ENCODE data around the gene ASB2.

ASB2 gene

GRCh38 chr14:93976477-93977057 is at the start of gene ASB2:
TSS of gene ASB2 (minus strand) at chr14:93976570. CDS start at chr14:93964539, 12,031 bp downstream.
- no peak for DNase-seq (ENCODE audit: low read depth)

GRCh38 chr14:94025720-94026119 is 49.4 kb upstream of the ASB2 start:
- DNase-seq (ENCODE audit: low read depth), result peak; percentile 16

- no peak for DNase-seq (ENCODE audit: low read depth)
Measured at GRCh38 chr14:94024549-94024948, 48.2 kb upstream of the ASB2 start.

- no peak for DNase-seq (ENCODE audit: low read depth)
Measured at GRCh38 chr14:94022532-94023411, 46.4 kb upstream of the ASB2 start.

- DNase-seq (ENCODE audit: low read depth), result no peak
Measured at GRCh38 chr14:94021416-94022157, 45.2 kb upstream of the ASB2 start.

- DNase-seq (ENCODE audit: low read depth), result peak; percentile 39
Measured at GRCh38 chr14:94021001-94021400, 44.6 kb upstream of the ASB2 start.

GRCh38 chr14:94020267-94020666 is 43.9 kb upstream of the ASB2 start:
- DNase-seq (ENCODE audit: low read depth), result no peak

- DNase-seq (ENCODE audit: low read depth), result no peak
Measured at GRCh38 chr14:94019329-94019728, 43.0 kb upstream of the ASB2 start.

- no peak for DNase-seq (ENCODE audit: low read depth)
Measured at GRCh38 chr14:94018308-94018707, 41.9 kb upstream of the ASB2 start.

GRCh38 chr14:94016446-94016976 is 40.1 kb upstream of the ASB2 start:
- no peak for DNase-seq (ENCODE audit: low read depth)

GRCh38 chr14:94015223-94015622 is 38.9 kb upstream of the ASB2 start:
- DNase-seq (ENCODE audit: low read depth), result no peak

GRCh38 chr14:94014382-94014781 is 38.0 kb upstream of the ASB2 start:
- no peak for DNase-seq (ENCODE audit: low read depth)

GRCh38 chr14:94011795-94012194 is 35.4 kb upstream of the ASB2 start:
- DNase-seq (ENCODE audit: low read depth), result no peak

GRCh38 chr14:94010625-94011024 is 34.3 kb upstream of the ASB2 start:
- DNase-seq (ENCODE audit: low read depth), result no peak

- peak; percentile 74 for DNase-seq (ENCODE audit: low read depth)
Measured at GRCh38 chr14:94009767-94010166, 33.4 kb upstream of the ASB2 start.

GRCh38 chr14:94008234-94008633 is 31.9 kb upstream of the ASB2 start:
- no peak for DNase-seq (ENCODE audit: low read depth)

GRCh38 chr14:94005324-94006073 is 29.1 kb upstream of the ASB2 start:
- peak; percentile 24 for DNase-seq (ENCODE audit: low read depth)

GRCh38 chr14:94004015-94004414 is 27.6 kb upstream of the ASB2 start:
- DNase-seq (ENCODE audit: low read depth), result no peak

GRCh38 chr14:94003397-94003796 is 27.0 kb upstream of the ASB2 start:
- DNase-seq (ENCODE audit: low read depth), result no peak

GRCh38 chr14:94001501-94002396 is 25.4 kb upstream of the ASB2 start:
- peak; percentile 53 for DNase-seq (ENCODE audit: low read depth)

GRCh38 chr14:94001016-94001415 is 24.6 kb upstream of the ASB2 start:
- no peak for DNase-seq (ENCODE audit: low read depth)

All from iris pigment epithelial cell (primary cell).